ENCODE results near the gene GULP1. TPM values are rescaled to one million over a fixed set of nuclear protein-coding genes. Genes with fewer than 3 reads are reported as not detected.

Gene GULP1
- total RNA-seq, 1 experiment from 2014 or later, result 76.0 TPM

DNA sequence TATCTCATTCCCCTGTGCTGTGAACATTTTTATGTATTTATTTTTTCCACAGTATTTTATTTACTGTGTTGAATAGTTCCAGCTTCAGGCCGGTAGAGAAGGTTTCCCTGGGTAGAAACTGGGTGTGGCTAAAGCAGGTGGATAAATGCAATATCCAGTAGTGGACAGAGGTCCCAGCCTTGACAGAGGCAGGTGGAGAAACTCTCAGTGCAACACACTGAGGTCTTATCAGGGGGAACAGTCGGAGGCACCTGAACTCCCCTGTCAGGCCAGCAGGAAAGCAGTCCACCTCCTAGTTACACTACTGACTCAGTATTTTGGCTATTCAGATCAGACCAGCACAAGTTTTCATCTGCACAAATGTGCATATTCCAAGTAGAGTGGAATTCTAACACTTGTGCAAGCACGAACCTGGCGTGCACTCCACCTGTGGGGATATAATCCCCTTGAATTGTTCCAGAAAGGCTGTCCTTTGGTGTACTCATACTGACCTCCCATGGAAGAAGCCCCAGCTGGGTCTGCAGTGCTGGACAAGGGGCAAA lies 103.3 kb downstream of the GULP1 start:
- intact Hi-C loops (cut with micrococcal nuclease), result no loop called here
- no peak for ATAC-seq
- H3K27ac ChIP-seq (ENCODE audit: low read depth, low read length), result no peak overlapping the region
- BruUV-seq (replicated peaks), result no TSS peak
- no peak overlapping the region for H3K9ac ChIP-seq (ENCODE audit: low read length)
- H3K27me3 ChIP-seq (ENCODE audit: insufficient read depth, low read length), result no peaks in the 10 kb centered on the region
- H2AFZ ChIP-seq (ENCODE audit: low read depth, low read length, poor library complexity, severe bottlenecking), result no peak overlapping the region
- H3K36me3 ChIP-seq (ENCODE audit: control insufficient read depth in 1 of 2, insufficient read depth in 2 of 2, low read length in 2 of 2), result 0 out of 4 replicates have a peak, but pooled peaks cover 0 to under 1% of the 10 kb centered on the region in 2 experiments
- ChIA-PET CTCF (no interaction called here), POLR2A (interaction anchor here (1.0 kb wide), 1 partner anchor 13 kb away, joined by 3 read pairs; no protein-coding TSS in a partner anchor), RAD21 (ENCODE audit: low non-redundant PET in 1 of 2, low total read pairs in 2 of 2, uncharacterized antibody in 2 of 2, unreplicated experiment in 2 of 2) (no interaction called here)
- no peaks in the 10 kb centered on the region for H4K20me1 ChIP-seq (ENCODE audit: insufficient read depth)
- no peak overlapping the region for H3K4me2 ChIP-seq (ENCODE audit: low read length)
- peaks cover 0 to 10% of the 10 kb centered on the region in 2 experiments; a peak in 2 of 4 replicates for H3K4me1 ChIP-seq (ENCODE audit: control insufficient read depth in 1 of 2, insufficient read depth in 2 of 2, low read length in 2 of 2)
- H3K79me2 ChIP-seq (ENCODE audit: insufficient read depth, low read length), result peaks cover 61% of the 10 kb centered on the region
- no peak for TF ChIP-seq YY1 (IDR thresholded peaks at IDR 0.05; ENCODE audit: extremely low read depth, insufficient replicate concordance, low read depth, low read length)
- TF ChIP-seq TCF7L2 (IDR thresholded peaks at IDR 0.05; ENCODE audit: borderline replicate concordance, extremely low read depth, insufficient read depth, insufficient read length), result no peak
- no peak for TF ChIP-seq ELF1 (IDR thresholded peaks at IDR 0.05; ENCODE audit: borderline replicate concordance, low read depth)
- no peak for TF ChIP-seq EZH2phosphoT487 (IDR thresholded peaks at IDR 0.05; ENCODE audit: borderline replicate concordance)
- no peak for TF ChIP-seq ZNF274 (IDR thresholded peaks at IDR 0.05; ENCODE audit: low read depth, low read length)
- TF ChIP-seq, protein P1, sequence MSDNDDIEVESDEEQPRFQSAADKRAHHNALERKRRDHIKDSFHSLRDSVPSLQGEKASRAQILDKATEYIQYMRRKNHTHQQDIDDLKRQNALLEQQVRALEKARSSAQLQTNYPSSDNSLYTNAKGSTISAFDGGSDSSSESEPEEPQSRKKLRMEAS (IDR thresholded peaks at IDR 0.05), result no peak
- no peak for TF ChIP-seq EZH2 (IDR thresholded peaks at IDR 0.05)
- TF ChIP-seq EGR1 (IDR thresholded peaks at IDR 0.05; ENCODE audit: low read depth), result no peak
- TF ChIP-seq POLR2AphosphoS5 (IDR thresholded peaks at IDR 0.05; ENCODE audit: low read depth, low read length), result no peak
- TF ChIP-seq RAD21 (IDR thresholded peaks at IDR 0.05; ENCODE audit: low read depth), result no peak
- no peaks in the 10 kb centered on the region for H3K9me3 ChIP-seq (ENCODE audit: control insufficient read depth in 1 of 2, insufficient read depth in 1 of 2, low read depth in 1 of 2, low read length in 2 of 2)
- DNase-seq (ENCODE audit: low read depth, low spot score), result no peak
- H3K9me2 ChIP-seq (ENCODE audit: insufficient read depth), result no peaks in the 10 kb centered on the region
- H3K4me3 ChIP-seq (replicated peaks in 1 of 2; ENCODE audit: low read depth in 1 of 2, low read length in 2 of 2), result no peak overlapping the region
